Fibroblast of pulmonary artery (primary cell): ENCODE results near the gene TMC8.

ENCODE experiments used
- DNase-seq: peaks from one replicate; pipeline ENCODE4 v3.0.0-alpha.2; 2010; ENCODE audit warnings: low read depth
- H3K4me3 ChIP-seq: replicated peaks from 2 replicates; pipeline ENCODE4 v1.5.1; 2011; ENCODE audit warnings: low read depth, mild to moderate bottlenecking, control low read depth, low read length, moderate library complexity
- TF ChIP-seq, protein P1 (sequence below): IDR thresholded peaks from 2 replicates; pipeline ENCODE4 v1.5.1; 2011; ENCODE audit warnings: mild to moderate bottlenecking, control low read depth, low read length, inconsistent platforms; ENCODE audit errors: missing control alignments

TMC8 gene

GRCh38 chr17:78186692-78187595, 56.4 kb downstream of the TMC8 start, which contains the start of the genes AFMID and TK1:
TSS of gene AFMID (plus strand) at chr17:78187362. CDS start at chr17:78187371, 9 bp downstream.
TSS of gene TK1 (minus strand) at chr17:78187052. CDS start at chr17:78186994, 58 bp downstream.
- H3K4me3 ChIP-seq = peak within 1 kb of the TSS; percentile 68
- TF ChIP-seq, protein P1, sequence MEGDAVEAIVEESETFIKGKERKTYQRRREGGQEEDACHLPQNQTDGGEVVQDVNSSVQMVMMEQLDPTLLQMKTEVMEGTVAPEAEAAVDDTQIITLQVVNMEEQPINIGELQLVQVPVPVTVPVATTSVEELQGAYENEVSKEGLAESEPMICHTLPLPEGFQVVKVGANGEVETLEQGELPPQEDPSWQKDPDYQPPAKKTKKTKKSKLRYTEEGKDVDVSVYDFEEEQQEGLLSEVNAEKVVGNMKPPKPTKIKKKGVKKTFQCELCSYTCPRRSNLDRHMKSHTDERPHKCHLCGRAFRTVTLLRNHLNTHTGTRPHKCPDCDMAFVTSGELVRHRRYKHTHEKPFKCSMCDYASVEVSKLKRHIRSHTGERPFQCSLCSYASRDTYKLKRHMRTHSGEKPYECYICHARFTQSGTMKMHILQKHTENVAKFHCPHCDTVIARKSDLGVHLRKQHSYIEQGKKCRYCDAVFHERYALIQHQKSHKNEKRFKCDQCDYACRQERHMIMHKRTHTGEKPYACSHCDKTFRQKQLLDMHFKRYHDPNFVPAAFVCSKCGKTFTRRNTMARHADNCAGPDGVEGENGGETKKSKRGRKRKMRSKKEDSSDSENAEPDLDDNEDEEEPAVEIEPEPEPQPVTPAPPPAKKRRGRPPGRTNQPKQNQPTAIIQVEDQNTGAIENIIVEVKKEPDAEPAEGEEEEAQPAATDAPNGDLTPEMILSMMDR = peak; percentile 62
- DNase-seq = peak; percentile 97
